ENCODE results near the gene ZSCAN12. TPM values are rescaled to one million over a fixed set of nuclear protein-coding genes. Genes with fewer than 3 reads are reported as not detected.
"Not testable (repeated sequence)": the region's sequence is repeated elsewhere in the genome, so short reads cannot be mapped to it uniquely, and the experiment has no call there.

Gene ZSCAN12
- polyA plus RNA-seq, 1 donor from 2014 or later: 20.3 TPM

- H3K4me2 ChIP-seq (ENCODE audit: low read length): no peak overlapping the region
- no peak overlapping the region for H3K9ac ChIP-seq (ENCODE audit: low read length)
- H3K9me2 ChIP-seq (ENCODE audit: insufficient read depth, low read length): no peaks in the 10 kb centered on the region
- no peaks in the 10 kb centered on the region for H3K79me2 ChIP-seq (replicated peaks; ENCODE audit: insufficient read depth, low read length)
- no peaks in the 10 kb centered on the region for H3K36me3 ChIP-seq (ENCODE audit: insufficient read depth, low read length)
- H3K9me3 ChIP-seq (ENCODE audit: low read length): no peaks in the 10 kb centered on the region
- H3K27me3 ChIP-seq (ENCODE audit: insufficient read depth, low read depth, low read length): no peaks in the 10 kb centered on the region
- H3K27ac ChIP-seq (ENCODE audit: low read length): no peak overlapping the region
- no peaks in the 10 kb centered on the region for H3F3A ChIP-seq (ENCODE audit: insufficient read depth, low read length, poor library complexity, severe bottlenecking)
- H4K20me1 ChIP-seq (ENCODE audit: insufficient read depth): no peaks in the 10 kb centered on the region
- TF ChIP-seq, protein P1, sequence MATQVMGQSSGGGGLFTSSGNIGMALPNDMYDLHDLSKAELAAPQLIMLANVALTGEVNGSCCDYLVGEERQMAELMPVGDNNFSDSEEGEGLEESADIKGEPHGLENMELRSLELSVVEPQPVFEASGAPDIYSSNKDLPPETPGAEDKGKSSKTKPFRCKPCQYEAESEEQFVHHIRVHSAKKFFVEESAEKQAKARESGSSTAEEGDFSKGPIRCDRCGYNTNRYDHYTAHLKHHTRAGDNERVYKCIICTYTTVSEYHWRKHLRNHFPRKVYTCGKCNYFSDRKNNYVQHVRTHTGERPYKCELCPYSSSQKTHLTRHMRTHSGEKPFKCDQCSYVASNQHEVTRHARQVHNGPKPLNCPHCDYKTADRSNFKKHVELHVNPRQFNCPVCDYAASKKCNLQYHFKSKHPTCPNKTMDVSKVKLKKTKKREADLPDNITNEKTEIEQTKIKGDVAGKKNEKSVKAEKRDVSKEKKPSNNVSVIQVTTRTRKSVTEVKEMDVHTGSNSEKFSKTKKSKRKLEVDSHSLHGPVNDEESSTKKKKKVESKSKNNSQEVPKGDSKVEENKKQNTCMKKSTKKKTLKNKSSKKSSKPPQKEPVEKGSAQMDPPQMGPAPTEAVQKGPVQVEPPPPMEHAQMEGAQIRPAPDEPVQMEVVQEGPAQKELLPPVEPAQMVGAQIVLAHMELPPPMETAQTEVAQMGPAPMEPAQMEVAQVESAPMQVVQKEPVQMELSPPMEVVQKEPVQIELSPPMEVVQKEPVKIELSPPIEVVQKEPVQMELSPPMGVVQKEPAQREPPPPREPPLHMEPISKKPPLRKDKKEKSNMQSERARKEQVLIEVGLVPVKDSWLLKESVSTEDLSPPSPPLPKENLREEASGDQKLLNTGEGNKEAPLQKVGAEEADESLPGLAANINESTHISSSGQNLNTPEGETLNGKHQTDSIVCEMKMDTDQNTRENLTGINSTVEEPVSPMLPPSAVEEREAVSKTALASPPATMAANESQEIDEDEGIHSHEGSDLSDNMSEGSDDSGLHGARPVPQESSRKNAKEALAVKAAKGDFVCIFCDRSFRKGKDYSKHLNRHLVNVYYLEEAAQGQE (IDR thresholded peaks at IDR 0.05; ENCODE audit: borderline replicate concordance): no peak
- no peak for TF ChIP-seq RAD21 (conservative IDR thresholded peaks at IDR 0.05)
- no peak for TF ChIP-seq POLR2AphosphoS5 (IDR thresholded peaks at IDR 0.05)
- TF ChIP-seq EP300 (conservative IDR thresholded peaks at IDR 0.05; ENCODE audit: poor library complexity, severe bottlenecking): no peak
- TF ChIP-seq, protein P2, sequence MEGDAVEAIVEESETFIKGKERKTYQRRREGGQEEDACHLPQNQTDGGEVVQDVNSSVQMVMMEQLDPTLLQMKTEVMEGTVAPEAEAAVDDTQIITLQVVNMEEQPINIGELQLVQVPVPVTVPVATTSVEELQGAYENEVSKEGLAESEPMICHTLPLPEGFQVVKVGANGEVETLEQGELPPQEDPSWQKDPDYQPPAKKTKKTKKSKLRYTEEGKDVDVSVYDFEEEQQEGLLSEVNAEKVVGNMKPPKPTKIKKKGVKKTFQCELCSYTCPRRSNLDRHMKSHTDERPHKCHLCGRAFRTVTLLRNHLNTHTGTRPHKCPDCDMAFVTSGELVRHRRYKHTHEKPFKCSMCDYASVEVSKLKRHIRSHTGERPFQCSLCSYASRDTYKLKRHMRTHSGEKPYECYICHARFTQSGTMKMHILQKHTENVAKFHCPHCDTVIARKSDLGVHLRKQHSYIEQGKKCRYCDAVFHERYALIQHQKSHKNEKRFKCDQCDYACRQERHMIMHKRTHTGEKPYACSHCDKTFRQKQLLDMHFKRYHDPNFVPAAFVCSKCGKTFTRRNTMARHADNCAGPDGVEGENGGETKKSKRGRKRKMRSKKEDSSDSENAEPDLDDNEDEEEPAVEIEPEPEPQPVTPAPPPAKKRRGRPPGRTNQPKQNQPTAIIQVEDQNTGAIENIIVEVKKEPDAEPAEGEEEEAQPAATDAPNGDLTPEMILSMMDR (IDR thresholded peaks at IDR 0.05; ENCODE audit: poor library complexity, severe bottlenecking): no peak
- no peak for TF ChIP-seq EZH2 (IDR thresholded peaks at IDR 0.05; ENCODE audit: borderline replicate concordance, insufficient read depth, low read length, poor library complexity, severe bottlenecking)
- no peak for TF ChIP-seq SMC3 (conservative IDR thresholded peaks at IDR 0.05; ENCODE audit: poor library complexity)
- H2AFZ ChIP-seq (ENCODE audit: low read depth, low read length): no peak overlapping the region
- no peak overlapping the region for H3K4me3 ChIP-seq (ENCODE audit: low read length)
Measured at GRCh38 chr6:28408076-28408802, 8.7 kb upstream of the ZSCAN12 start.

DNA sequence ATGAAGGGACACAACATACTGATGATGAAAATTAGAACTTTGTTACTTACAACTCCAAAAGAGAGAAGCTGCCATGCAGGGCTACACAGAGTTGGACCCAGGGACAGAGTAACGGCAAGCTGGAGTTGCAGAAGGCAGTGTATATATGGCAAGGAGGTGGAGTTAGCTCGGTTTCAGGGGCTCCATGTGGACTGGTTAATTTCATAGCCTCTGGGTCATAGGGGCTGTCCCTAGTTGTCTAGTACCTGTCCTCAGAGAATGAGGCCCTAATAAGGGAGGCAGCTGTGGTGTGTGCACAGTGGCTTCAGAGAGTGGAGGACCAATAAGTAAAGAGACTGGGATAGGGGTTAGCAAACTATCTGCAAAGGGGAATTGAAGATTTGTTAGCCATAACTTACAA lies 7.9 kb upstream of the ZSCAN12 start:
- no peak overlapping the region for H2AFZ ChIP-seq (ENCODE audit: low read depth, low read length)
- no peak overlapping the region for H3K27ac ChIP-seq (ENCODE audit: low read length)
- H3K27me3 ChIP-seq (ENCODE audit: insufficient read depth, low read depth, low read length): no peaks in the 10 kb centered on the region
- no peak overlapping the region for H3K9ac ChIP-seq (ENCODE audit: low read length)
- H3K9me3 ChIP-seq (ENCODE audit: low read length): no peaks in the 10 kb centered on the region
- no peaks in the 10 kb centered on the region for H4K20me1 ChIP-seq (ENCODE audit: insufficient read depth)
- H3K79me2 ChIP-seq (replicated peaks; ENCODE audit: insufficient read depth, low read length): no peaks in the 10 kb centered on the region
- TF ChIP-seq MXI1 (conservative IDR thresholded peaks at IDR 0.05; ENCODE audit: poor library complexity, severe bottlenecking) (no peak), EZH2 (IDR thresholded peaks at IDR 0.05; ENCODE audit: borderline replicate concordance, insufficient read depth, low read length, poor library complexity, severe bottlenecking) (no peak), SMC3 (conservative IDR thresholded peaks at IDR 0.05; ENCODE audit: poor library complexity) (no peak), POLR2AphosphoS5 (IDR thresholded peaks at IDR 0.05) (no peak), TAF1 (IDR thresholded peaks at IDR 0.05; ENCODE audit: low read depth) (no peak), EP300 (conservative IDR thresholded peaks at IDR 0.05; ENCODE audit: poor library complexity, severe bottlenecking) (no peak), RAD21 (conservative IDR thresholded peaks at IDR 0.05) (no peak)
- TF ChIP-seq, protein P2 (IDR thresholded peaks at IDR 0.05; ENCODE audit: poor library complexity, severe bottlenecking): no peak
- TF ChIP-seq, protein P1 (IDR thresholded peaks at IDR 0.05; ENCODE audit: borderline replicate concordance): no peak
- no peaks in the 10 kb centered on the region for H3F3A ChIP-seq (ENCODE audit: insufficient read depth, low read length, poor library complexity, severe bottlenecking)
- no peak overlapping the region for H3K4me2 ChIP-seq (ENCODE audit: low read length)
- no peaks in the 10 kb centered on the region for H3K9me2 ChIP-seq (ENCODE audit: insufficient read depth, low read length)
- no peaks in the 10 kb centered on the region for H3K36me3 ChIP-seq (ENCODE audit: insufficient read depth, low read length)
- H3K4me3 ChIP-seq (ENCODE audit: low read length): no peak overlapping the region

GRCh38 chr6:28403923-28404322 lies 4.4 kb upstream of the ZSCAN12 start:
- H3K36me3 ChIP-seq (ENCODE audit: insufficient read depth, low read length); H3K4me2 ChIP-seq (ENCODE audit: low read length); H3K27ac ChIP-seq (ENCODE audit: low read length); H3K4me3 ChIP-seq (ENCODE audit: low read length); H3K9me2 ChIP-seq (ENCODE audit: insufficient read depth, low read length); H3F3A ChIP-seq (ENCODE audit: insufficient read depth, low read length, poor library complexity, severe bottlenecking); H3K27me3 ChIP-seq (ENCODE audit: insufficient read depth, low read depth, low read length); H4K20me1 ChIP-seq (ENCODE audit: insufficient read depth); H3K9me3 ChIP-seq (ENCODE audit: low read length); H3K9ac ChIP-seq (ENCODE audit: low read length); H2AFZ ChIP-seq (ENCODE audit: low read depth, low read length): not testable (repeated sequence)
- peaks cover 10% of the 10 kb centered on the region for H3K79me2 ChIP-seq (replicated peaks; ENCODE audit: insufficient read depth, low read length)

Data from neural cell (in vitro differentiated cells).